GM19468 (cell line): ENCODE data around the gene ANK3.

Experiments used
- ATAC-seq: cut with Tn5 transposase; IDR thresholded peaks from one replicate; pipeline ENCODE4 v1.9.1; 2021; ENCODE audit warnings: mild to moderate bottlenecking, moderate library complexity, moderate number of reproducible peaks; ENCODE audit not compliant: unreplicated experiment; ENCODE audit errors: extremely low read depth

The ANK3 gene

DNA sequence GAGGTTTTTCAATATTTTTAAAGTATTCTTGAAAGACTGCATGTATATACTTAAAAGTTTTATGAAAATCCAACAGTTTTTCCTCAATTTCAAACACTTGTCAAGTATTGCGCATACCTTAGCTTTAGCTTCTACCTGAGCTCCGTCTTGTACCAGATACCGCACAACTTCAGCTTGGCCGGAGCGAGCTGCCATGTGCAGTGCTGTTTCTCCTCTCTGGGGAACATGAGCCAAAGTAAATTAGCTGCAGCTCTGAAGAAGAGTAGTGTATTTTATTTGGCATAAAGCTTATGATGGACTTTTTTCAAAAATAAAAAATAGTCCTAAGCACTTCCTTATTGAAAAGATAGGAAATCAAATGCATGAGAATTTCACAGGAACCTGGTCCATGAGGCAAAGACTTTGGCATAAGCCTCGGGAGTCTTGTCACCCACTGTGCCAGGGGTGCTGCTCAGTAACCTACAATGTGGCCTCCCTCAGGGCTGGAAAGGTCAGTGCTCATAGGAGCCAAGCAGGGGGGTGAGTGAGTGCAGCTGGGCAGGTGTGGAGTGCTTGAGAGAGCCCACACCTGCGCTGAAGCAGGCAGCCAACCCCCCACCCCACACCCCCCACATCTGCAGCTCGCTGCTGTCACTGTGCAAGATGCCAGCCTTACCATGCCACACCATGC lies 189.5 kb downstream of the ANK3 start:
- no peak for ATAC-seq

DNA sequence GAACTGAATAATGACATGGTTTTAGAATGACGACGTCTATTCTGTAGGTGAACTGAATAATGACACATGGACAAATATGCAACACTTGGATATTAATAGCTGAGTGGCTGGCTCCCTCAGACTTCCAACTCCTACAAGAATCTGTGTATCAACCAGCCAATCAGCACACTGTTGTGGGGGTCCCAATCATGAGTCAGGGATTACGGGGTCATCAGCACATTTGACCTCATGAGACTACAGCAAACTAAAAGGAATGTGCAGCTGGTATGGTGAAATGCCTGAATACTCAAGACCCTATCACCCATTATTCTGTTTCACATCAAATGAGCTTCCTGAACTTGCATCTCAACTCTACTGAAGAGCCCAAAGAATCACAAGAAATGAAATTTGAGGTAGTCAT lies 192.5 kb downstream of the ANK3 start:
- ATAC-seq: no peak

DNA sequence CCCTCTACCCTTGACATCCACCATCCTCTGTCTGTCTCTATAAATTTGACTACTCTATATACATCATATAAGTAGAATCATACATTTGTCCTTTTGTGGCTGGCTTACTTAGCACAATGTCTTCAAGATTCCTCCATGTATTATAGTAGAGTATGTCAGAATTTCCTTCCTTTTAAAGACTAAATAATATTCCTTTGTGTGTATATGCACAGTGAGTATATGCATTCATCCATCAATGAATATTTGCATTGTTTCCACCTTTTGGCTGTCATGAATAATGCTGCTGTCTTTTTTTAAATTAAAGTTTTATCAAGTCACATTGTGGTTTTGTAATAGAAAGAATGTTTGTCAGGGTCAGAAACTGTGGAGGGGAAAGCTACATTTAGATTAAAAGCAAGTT lies 195.3 kb downstream of the ANK3 start:
- ATAC-seq: no peak

DNA sequence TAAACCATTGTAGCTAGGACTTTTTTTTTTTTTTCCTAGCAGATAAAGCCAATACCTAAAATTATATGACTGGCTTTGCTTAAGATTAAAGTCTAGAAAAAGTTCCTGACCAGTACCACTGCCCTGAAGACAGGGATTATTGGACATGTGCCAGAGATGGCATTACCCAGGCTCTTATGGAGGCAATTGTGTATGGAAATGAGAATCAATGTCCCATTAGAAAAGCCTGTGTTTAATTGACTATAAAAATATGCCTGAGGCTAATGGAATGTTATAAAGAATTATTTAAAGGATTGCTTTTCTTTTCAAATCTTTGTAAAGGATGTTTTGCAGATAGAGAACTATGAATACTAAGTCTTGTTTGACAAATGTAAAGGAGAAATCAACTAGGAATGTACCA lies 196.7 kb downstream of the ANK3 start:
- no peak for ATAC-seq

DNA sequence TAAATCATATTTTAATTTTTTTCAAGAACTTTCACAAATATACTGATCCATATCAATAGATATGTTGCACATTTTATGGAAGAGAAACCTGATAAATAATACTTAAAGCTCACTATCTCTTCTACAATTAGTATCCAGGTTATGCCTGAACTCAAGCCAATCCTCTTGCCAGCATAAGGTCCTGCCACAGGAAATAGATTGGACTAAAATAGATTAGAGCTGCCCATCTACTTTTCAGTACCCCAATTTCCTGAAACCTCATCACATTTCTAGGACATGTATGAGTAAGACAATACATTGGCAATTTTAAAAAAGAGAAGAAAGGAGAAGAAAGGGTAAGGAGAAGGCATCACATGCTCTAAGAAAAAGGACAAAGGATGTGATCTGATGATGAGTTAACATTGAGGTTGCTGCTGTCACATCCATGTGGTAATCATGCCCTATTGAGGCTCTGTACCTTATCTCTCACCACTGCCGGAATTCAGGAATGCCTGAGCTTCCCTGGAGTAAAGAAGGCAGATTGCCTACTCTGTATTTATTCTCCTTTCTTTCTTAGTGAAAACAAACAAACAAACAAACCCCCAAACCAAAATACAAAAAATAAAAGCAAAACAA lies 199.7 kb downstream of the ANK3 start:
- no peak for ATAC-seq

DNA sequence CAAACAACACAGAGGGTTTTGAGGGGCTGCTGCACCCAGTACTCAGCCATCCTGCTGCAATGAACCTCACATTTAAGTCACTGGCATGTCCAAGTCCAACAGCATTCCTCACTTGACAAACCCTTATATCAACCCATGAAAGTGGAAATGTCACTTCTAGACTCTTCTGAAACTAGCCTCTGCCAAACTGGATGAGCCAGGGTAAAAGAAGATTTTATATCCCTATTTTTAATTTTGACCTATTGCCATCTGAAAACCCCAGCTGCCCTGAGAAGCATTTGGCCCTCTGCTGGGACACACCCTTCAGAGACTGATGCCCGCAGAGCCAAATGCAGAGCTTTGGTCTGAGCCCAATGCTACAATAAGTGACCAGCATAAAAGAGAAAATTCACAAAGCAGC lies 201.1 kb downstream of the ANK3 start:
- no peak for ATAC-seq

DNA sequence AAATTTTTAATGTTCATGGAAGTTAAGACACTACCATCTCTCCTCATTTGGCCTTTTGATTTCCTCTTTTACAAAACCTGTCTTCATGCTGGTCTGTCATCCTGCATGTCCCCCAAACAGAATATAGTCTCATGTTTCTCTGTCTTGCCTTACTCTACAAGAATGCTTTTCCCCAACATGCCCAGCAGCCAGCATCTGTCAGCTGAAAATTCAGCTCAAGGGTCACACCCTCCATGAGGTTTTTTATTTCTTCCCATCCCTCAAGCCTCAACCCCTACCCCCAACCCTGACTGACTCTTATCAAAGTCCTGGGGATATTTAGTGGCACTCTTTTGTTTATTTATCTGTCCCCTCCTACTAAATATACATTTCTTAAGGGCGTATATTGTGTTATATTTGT lies 202.0 kb downstream of the ANK3 start:
- ATAC-seq: no peak

DNA sequence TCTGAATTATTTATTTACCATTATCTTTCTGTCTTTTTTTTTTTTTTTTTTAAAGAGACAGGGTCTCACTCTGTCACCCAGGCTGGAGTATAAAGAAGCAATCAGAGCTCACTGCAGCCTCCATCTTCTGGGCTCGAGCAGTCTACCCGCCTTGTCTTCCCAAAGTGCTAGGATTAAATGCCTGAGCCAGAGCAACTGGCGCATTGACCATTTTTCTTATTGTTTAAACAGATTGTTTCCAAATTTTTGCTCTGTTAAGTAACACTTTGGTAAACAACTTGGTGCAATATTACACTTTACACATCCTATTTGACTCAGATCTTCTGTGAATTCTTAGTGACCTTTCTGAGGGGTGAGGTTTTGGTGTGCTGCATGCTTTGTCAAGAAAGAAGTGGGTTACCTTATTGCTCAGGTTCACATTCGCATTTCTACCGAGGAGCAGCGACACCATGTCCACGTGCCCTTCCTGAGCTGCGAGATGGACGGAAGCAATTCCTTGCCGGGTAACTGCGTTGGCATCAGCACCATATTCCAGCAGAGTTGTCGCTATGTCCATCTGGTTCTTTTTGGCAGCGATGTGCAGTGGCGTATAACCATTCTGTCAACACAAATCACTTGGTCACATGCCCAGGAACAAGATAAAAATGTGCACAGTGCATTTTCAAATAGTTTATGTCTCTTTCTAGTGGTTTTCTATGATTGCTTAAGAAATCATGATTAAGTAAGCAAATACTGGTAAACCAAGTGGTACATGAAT lies 203.2 kb downstream of the ANK3 start:
- no peak for ATAC-seq

DNA sequence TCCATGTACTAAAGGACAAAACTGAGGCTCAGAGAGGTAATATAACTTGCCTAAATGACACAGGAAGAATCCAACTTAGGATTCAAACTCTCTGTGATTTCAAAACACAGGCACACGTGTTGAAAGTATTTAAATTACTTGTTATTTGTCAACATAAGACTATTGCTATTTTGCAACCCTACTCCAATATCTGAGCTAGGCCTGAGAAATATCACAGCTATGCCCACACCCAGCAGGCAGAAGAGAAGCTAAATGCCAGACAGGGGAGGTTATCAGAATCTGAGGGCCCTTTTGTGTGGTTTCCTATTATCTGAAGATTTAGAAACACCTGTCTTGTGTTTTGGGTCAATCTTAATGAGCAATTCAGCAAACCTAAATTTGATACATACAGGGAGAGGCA lies 204.3 kb downstream of the ANK3 start:
- ATAC-seq: no peak

DNA sequence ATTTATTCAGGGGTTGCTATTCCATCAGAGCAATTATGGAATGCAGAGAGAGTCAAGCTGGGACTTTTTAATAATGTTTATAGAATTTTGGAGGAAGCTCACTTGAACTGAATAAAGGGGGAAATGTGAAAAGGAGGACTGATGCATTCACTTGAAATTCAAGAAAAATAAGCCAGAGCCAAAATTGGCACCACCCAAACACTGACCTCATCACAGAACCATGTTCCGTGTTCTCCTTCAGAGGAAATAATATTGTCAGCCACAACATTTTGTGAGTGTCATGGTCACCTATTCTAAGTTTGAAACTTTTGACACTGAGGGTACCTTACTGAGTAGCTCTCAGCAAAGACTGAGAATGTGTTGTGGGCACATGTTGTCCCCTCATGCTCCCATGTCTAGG lies 207.0 kb downstream of the ANK3 start:
- no peak for ATAC-seq

DNA sequence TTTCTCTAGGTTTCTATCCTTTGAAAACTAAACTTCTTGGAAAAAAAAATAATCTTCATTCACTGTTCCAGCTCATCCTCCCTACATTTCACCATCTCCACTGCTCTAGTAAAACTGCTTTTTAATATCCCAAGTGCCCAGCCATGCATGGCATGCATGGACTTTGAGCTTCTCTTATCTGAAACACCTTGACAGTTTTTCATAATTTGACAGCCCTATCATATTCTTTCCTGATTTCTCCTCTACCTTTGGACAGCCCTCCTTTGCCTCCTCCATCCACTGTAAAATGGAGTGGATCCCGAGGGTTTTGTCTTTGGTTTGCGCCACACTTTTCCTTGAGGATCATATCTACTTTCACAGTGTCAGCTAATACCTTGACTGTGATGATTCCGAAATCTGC lies 212.8 kb downstream of the ANK3 start:
- no peak for ATAC-seq

DNA sequence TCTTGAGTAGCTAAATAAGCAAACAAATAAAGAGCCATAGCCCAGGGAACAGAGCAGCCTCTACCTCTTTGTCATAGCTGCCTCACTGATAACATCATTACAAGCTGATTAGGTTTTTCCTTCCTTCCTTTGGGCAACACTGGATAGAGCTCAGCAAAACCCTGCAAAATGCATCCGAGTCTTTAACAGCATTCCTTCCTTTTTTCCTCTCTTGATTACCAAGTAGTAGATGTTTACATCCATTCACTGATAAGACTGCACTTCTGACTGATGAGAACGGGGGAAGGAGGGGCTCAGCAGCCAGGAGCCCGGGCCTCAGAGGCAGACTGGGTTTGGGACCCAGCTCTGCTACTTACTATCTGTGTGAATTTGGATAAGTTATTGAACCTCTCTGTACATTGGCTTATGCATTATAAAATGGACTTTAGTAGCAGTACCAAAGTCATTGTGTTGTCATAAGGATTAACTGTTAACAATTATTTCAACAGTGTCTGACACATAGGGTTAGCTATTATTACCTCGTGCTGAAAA lies 214.2 kb downstream of the ANK3 start:
- no peak for ATAC-seq

DNA sequence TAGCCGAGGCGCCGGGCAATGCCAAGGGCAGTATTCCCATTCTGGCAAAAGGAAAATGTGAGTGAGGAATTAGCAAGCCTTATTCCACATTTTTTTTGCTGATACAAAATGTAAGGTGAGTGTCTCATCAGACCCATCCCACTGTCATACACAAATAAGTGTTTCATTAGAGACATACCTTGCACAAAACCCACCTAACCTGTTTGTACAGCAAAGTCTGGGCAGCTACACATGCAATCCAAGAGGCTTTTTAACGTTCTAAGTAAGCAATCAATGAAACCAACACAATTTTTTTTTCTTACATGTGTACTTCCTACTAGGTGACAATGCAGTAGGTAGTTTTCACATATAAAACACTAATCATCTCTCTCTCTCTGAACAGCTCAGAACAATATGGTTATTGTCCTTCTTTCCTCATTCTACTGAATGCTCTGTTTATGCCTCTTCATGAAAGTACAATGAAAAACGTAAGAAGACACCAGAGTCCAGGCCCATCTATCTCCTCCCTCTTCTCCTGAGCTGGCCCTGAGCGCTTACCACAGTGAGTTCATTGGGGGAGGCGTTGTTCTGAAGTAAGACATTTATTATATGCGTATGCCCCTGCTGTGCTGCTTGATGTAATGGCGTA lies 217.2 kb downstream of the ANK3 start:
- ATAC-seq: no peak

DNA sequence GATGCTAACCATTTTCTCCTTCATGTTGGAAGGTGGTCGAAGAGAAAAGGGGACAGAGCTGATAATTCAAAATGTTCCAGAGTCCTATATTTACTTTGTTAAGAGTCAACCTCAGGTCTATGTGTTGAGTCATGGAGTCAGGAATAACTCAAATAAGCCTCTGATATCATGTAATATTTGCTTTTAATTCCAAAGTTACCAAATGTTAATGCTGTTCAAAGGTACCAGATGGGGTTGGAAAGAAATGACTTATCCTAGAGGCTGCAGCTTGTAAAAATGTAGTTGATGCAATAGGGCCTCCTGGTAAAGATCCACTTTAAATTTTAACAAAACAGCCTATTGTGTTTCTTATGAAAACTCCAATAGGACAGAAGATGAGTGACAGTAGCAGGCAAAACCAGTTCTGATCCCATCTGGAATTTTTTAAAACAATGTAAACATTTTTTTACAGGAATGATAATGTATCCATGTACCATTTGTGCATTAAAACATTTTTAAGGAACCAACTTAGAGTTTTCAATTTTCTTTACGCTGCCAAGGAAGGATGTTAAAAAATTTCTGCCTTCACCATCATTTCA lies 218.2 kb downstream of the ANK3 start:
- ATAC-seq: no peak

DNA sequence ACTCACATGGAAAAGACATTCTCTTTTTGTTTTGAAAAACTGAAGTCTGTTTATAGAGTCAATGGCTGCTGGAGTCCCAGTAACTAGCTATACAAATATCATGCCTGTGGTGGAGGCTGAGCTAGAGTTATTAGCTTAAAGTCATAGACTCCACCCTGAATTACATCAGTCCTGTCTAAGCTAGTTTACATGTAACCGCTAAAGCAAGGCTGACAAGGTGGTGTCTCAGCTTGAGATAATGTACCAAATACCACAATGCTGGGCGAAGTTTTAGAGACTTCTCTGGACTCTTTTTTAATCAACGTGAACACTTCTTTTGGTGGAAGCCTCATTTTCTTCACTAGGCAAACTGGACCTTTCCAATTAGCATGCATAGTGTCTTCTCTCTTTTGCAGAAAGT lies 219.4 kb downstream of the ANK3 start:
- ATAC-seq: no peak

DNA sequence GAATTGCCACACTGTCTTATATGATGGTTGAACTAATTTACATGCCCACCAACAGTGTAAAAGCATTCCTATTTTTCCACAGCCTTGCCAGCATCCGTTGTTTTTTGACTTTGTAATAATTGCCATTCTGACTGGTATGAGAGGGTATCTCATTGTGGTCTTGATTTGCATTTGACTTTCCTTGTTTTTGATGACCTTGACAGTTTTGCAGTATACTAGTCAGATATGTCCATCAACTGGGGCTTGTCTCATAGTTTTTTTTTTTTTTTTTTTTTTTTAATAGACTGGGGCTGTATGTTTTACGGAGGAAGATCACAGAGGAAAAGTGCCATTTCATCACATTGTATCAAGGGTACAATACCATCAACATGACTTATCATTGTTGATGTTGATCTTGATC lies 220.6 kb downstream of the ANK3 start:
- ATAC-seq: no peak

DNA sequence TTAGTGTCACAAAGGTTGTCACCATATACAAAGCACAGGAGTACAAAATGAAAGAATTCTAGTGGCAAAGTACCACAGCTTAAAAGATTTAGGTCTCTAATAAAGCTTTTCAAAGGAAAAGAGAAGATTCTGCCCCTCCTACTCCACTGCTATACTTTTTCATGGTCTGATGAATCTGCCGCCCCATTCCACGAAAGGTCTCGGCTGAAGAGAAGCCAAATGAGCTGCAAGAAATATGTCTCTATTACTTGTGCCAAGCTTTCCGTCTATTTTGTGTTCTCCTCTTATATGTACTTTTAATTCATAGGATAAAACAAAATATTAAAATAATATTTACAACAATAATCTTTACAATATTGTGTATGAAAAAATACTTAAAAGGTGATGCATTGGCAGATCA lies 222.6 kb downstream of the ANK3 start:
- no peak for ATAC-seq

DNA sequence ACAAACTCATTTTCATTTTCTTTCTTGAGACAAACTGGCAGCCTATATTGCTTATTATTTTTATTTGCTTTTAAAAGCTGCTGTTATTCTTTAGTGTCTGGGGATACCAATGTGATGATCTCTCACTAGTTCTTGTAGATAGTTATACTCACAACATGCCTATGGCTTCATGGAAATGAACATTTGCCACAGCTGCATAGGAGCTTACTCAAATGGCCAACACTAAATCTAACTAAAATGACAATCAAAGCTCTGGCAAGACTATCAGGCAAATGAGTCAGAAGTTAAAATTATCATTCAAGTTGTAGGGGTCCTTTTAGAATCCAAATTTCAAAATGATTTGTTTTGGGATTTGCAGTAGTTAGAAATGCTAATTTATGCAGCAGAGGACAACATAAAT lies 225.9 kb downstream of the ANK3 start:
- ATAC-seq: no peak

DNA sequence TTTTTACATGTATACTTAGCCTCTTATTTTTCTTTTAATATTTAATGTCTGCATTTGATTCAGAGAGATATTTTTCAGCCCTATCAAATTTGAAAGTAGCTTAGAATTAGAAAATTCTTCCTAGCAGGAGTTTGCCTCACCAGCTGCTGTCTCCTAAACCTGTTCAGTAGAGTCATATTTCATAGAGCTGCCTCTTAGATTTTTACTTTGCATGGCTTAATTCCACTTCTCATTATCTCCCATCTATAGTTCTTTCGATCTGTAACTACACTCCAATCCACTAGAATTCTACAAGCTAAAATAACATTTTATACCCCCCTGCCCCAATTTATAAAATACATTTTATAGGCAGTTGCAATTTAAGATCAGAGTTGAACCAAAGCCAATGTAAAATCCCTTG lies 227.0 kb downstream of the ANK3 start:
- ATAC-seq: no peak

DNA sequence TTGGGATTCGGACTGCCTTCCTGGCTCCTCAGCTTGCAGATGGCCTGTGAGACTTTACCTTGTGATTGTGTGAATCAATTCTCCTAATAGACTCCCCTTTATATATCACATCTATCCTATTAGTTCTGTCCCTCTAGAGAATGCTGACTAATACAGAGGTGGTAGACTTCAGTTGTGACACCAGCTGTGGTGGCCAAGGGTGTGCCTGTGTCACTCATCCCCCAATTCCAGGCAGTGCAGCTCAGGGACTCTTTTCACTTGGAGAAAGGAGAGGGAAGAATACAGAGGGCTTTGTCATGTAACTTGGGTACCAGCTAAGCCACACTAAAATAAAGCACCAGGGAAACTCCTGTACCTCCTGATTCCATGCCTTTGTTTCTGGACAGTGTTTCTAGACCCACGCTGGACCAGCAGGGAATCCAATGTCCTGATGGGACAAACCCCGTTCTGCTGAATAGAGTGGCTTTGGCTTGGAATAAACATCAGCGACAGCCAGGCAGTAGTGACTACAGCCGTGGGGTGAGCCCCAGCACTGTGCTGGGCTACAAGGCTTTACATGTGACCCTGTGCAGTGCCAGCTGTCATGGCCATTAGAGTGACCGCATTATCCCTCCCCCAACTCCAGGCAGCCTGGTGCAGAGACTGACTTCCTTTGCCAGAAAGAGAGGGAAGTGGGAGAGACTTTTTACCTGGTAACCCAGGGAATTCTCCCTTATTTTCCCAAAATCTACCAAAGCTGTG lies 233.6 kb downstream of the ANK3 start:
- ATAC-seq: no peak
